Measurements from ENCODE around the gene ARID1A. TPM values are rescaled to one million over a fixed set of nuclear protein-coding genes. Genes with fewer than 3 reads are reported as not detected.

Gene ARID1A
- total and polyA plus RNA-seq, 2 of the 8 experiments (the other 6 are each of a cell fraction or from before 2014, with no cell fraction given), result 52.1 to 103 TPM

- no peak for TF ChIP-seq POU5F1 (IDR thresholded peaks at IDR 0.05; ENCODE audit: low read depth, low read length)
- no peak for TF ChIP-seq ATF2 (IDR thresholded peaks at IDR 0.05; ENCODE audit: low read length)
- no peak for TF ChIP-seq JUN (IDR thresholded peaks at IDR 0.05; ENCODE audit: low read depth, low read length)
- no peak for TF ChIP-seq ATF3 (IDR thresholded peaks at IDR 0.05; ENCODE audit: insufficient read depth, low read depth, low read length)
- no peak for TF ChIP-seq RBBP5 (IDR thresholded peaks at IDR 0.05; ENCODE audit: borderline replicate concordance, low read depth, low read length)
- TF ChIP-seq TCF12 (IDR thresholded peaks at IDR 0.05; ENCODE audit: low read depth, low read length), result no peak
- no peak for TF ChIP-seq CHD2 (IDR thresholded peaks at IDR 0.05; ENCODE audit: low read length)
- TF ChIP-seq GABPA (IDR thresholded peaks at IDR 0.05; ENCODE audit: borderline replicate concordance, insufficient read depth, low read length), result no peak
- TF ChIP-seq HDAC2 (IDR thresholded peaks at IDR 0.05; ENCODE audit: borderline replicate concordance in 1 of 2, low read depth in 2 of 2, low read length in 2 of 2), result 0 out of 4 replicates have a peak, but pooled peaks of 1 of the 2 experiments have one; percentile 34
- TF ChIP-seq POLR2AphosphoS5 (IDR thresholded peaks at IDR 0.05; ENCODE audit: low read depth, low read length), result no peak
- TF ChIP-seq PHF8 (conservative IDR thresholded peaks at IDR 0.05; ENCODE audit: low read depth, low read length), result no peak
- TF ChIP-seq SP1 (IDR thresholded peaks at IDR 0.05; ENCODE audit: low read depth, low read length), result peak; percentile 80
- no peak for TF ChIP-seq GTF2F1 (IDR thresholded peaks at IDR 0.05; ENCODE audit: borderline replicate concordance, low read depth, low read length)
- no peak for TF ChIP-seq YY1 (IDR thresholded peaks at IDR 0.05; ENCODE audit: low read depth, low read length)
- TF ChIP-seq CEBPB (IDR thresholded peaks at IDR 0.05; ENCODE audit: low read depth, low read length), result no peak
- TF ChIP-seq POLR2A (IDR thresholded peaks at IDR 0.05; ENCODE audit: control extremely low read depth in 1 of 2, low read depth in 2 of 2, low read length in 2 of 2), result no peak
- TF ChIP-seq FOSL1 (IDR thresholded peaks at IDR 0.05; ENCODE audit: insufficient read depth, low read depth, low read length), result no peak
- TF ChIP-seq JUND (IDR thresholded peaks at IDR 0.05; ENCODE audit: low read length), result no peak
- TF ChIP-seq RFX5 (IDR thresholded peaks at IDR 0.05; ENCODE audit: borderline replicate concordance, low read depth, low read length), result no peak
- no peak for TF ChIP-seq SUZ12 (IDR thresholded peaks at IDR 0.05; ENCODE audit: low read length)
- TF ChIP-seq TEAD4 (IDR thresholded peaks at IDR 0.05; ENCODE audit: low read depth, low read length), result 0 out of 2 replicates have a peak, but pooled peaks have one; percentile 17
- no peak for TF ChIP-seq TBP (IDR thresholded peaks at IDR 0.05; ENCODE audit: low read depth, low read length)
- TF ChIP-seq SIN3A (conservative IDR thresholded peaks at IDR 0.05 in 1 of 2, IDR thresholded peaks at IDR 0.05 in 1 of 2; ENCODE audit: low read depth in 1 of 2, low read length in 2 of 2), result peak in 1 of 2 experiments; percentile 68; a peak in 1 of 4 replicates
- TF ChIP-seq ZNF274 (IDR thresholded peaks at IDR 0.05; ENCODE audit: borderline replicate concordance, extremely low read depth, low read length), result no peak
Observed at GRCh38 chr1:26724926-26725325, 29.1 kb downstream of the ARID1A start (continued).

All from H1 (cell line).